IPS-18a (cell line): ENCODE results near the gene ARHGAP23.

Source experiments
- H3K27ac ChIP-seq: one replicate; pipeline ENCODE4 v1.5.1; 2013; ENCODE audit warnings: low read length
- H3K27me3 ChIP-seq: one replicate; pipeline ENCODE4 v1.6.1; 2013; ENCODE audit warnings: mild to moderate bottlenecking, low read length; ENCODE audit not compliant: control insufficient read depth, insufficient read depth
- H3K36me3 ChIP-seq: one replicate; pipeline ENCODE4 v1.6.1; 2013; ENCODE audit warnings: low read depth, low read length; ENCODE audit not compliant: control insufficient read depth
- H3K4me1 ChIP-seq: one replicate; pipeline ENCODE4 v1.6.1; 2013; ENCODE audit warnings: low read depth, low read length; ENCODE audit not compliant: control insufficient read depth
- H3K4me3 ChIP-seq: one replicate; pipeline ENCODE4 v1.5.1; 2013; ENCODE audit warnings: low read length
- H3K9ac ChIP-seq: one replicate; pipeline ENCODE4 v1.6.1; 2013; ENCODE audit warnings: mild to moderate bottlenecking, low read length, moderate library complexity
- H3K9me3 ChIP-seq: one replicate; pipeline ENCODE4 v1.6.1; 2013; ENCODE audit warnings: low read depth, low read length; ENCODE audit not compliant: control insufficient read depth

Gene ARHGAP23

DNA sequence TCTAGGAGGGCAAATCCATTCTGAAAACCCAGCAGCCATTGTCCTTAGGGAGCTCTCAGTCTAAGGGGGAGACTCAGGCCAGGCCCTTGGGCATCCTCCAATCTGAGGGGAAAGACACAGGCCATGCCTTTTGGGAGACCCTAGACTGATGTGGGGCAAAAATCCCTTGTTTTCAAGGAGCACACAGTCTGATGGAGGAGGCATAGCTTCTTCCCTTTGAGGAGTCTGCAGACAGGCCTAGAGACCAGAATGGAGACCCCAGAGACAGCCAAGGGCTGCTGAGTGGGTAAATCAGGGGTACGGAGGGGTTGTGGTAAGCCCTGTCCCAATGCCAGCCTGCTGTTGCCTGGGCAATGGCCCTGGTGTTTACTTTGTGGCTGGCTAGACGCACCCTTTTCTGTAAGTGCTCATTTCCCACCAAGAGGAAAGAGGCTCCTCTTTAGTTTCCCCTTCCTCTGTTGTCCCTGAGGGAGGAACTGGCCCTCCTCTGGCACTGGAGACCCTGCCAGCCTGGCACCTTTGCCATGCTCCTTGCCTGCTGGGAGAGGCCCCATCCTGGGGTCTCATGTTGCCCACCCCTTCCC is 19.3 kb downstream of the ARHGAP23 start:
- H3K4me3 ChIP-seq: no peak overlapping the region
- no peaks in the 10 kb centered on the region for H3K27me3 ChIP-seq
- H3K27ac ChIP-seq: no peak overlapping the region
- no peaks in the 10 kb centered on the region for H3K9me3 ChIP-seq
- H3K36me3 ChIP-seq: no peaks in the 10 kb centered on the region
- H3K9ac ChIP-seq: no peak overlapping the region
- H3K4me1 ChIP-seq: peaks cover 40% of the 10 kb centered on the region

- no peaks in the 10 kb centered on the region for H3K27me3 ChIP-seq
- H3K36me3 ChIP-seq: no peaks in the 10 kb centered on the region
- H3K4me3 ChIP-seq: no peak overlapping the region
- H3K9ac ChIP-seq: no peak overlapping the region
- no peaks in the 10 kb centered on the region for H3K9me3 ChIP-seq
- no peak overlapping the region for H3K27ac ChIP-seq
- H3K4me1 ChIP-seq: peaks cover 46% of the 10 kb centered on the region
Measured at GRCh38 chr17:38448208-38448771, 20.0 kb downstream of the ARHGAP23 start.

DNA sequence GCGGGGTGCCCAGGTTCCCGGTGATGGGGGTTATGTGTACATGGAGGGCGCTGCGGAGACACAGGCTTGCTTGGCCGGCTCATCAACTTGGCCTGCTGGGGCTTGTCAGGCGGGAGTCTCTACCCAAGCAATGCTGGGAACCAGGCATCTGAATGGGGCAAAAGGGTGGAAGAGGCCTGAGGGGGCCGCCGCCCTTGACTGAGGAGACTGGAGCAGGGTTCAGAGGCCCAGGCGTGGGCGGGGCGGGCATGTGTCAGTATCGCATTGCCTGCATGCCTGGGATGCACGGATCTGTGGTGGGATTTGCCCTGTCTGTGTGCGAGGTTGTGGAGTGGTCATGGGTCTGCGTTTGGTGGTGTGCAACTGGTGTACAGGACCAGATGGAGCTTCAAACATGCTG is 21.1 kb downstream of the ARHGAP23 start:
- Histone ChIP-seq H3K36me3 (no peaks in the 10 kb centered on the region), H3K9ac (no peak overlapping the region), H3K27me3 (no peaks in the 10 kb centered on the region), H3K27ac (no peak overlapping the region), H3K4me3 (no peak overlapping the region), H3K9me3 (no peaks in the 10 kb centered on the region), H3K4me1 (peaks cover 40% of the 10 kb centered on the region)

DNA sequence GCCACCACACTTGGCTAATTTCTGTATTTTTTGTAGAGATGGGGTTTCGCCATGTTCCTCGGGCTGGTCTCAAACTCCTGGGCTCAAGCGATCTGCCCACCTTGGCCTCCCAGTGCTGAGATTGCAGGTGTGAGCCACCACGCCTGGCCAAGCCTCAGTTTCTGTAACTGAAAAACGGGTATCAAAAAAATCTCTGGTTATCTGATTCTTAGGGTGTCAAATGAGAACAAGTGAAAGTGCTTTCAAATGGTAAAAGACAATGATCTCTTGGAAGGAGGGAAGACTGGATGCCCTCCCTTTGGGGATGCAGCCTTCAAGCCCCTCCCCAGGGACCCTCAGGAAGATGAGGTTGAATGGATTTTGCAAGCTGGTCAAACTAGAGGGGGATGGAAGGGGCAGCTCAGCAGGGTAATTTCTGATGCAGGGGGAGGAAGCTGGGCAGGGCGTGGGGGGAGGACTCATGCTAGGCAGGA is 22.3 kb downstream of the ARHGAP23 start:
- no peaks in the 10 kb centered on the region for H3K27me3 ChIP-seq

DNA sequence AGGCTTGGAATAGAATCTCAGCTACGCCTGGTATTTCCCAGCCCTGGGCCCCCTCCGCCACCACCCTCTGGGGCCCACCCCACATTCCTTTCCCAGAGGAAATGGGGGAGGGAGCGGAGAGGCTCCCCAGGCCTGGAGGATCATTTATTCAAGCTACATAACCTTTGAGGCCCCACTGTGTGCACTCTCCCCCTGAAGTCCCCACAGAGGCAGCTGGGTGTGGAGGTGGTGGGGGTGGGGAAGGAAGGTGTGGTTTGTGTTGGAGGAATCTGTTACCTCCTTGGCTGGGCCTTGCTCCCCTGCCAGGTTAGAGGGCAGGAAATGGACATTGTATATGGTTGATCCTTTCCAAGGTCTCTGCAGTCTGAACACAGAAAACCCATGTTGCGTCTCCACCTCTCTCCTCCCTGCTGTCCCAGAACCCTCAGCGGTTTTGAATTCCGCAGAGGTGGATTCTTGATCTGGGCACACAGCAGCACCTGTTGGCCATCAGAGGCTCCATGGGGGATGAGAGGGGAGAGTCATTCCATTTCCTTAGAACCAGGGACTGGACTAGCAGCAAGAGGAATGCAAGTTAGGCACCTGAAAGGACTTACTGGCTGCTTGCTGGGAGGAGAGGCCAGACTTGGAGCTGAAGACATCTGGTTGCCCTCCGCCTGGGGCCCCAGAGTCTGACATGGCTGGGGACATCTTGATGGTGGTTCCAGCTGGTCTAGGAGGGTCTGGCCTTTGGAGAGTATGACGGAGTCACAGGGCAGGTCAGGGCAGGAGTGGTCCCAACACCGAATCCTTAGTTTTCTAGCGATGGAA is 23.0 kb downstream of the ARHGAP23 start:
- H3K9me3 ChIP-seq: no peaks in the 10 kb centered on the region
- peak overlapping the region; percentile 37 for H3K27ac ChIP-seq
- no peaks in the 10 kb centered on the region for H3K36me3 ChIP-seq
- H3K9ac ChIP-seq: peak overlapping the region; percentile 58
- no peaks in the 10 kb centered on the region for H3K27me3 ChIP-seq
- peak overlapping the region; percentile 43 for H3K4me3 ChIP-seq
- peaks cover 54% of the 10 kb centered on the region for H3K4me1 ChIP-seq

More for the DNA sequence above, 22.3 kb downstream of the ARHGAP23 start:
- peak overlapping the region; percentile 43 for H3K4me3 ChIP-seq
- H3K9me3 ChIP-seq: no peaks in the 10 kb centered on the region
- no peak overlapping the region for H3K27ac ChIP-seq
- no peak overlapping the region for H3K9ac ChIP-seq
- H3K36me3 ChIP-seq: no peaks in the 10 kb centered on the region
- peaks cover 47% of the 10 kb centered on the region for H3K4me1 ChIP-seq

- H3K27me3 ChIP-seq: no peaks in the 10 kb centered on the region
- peak overlapping the region; percentile 58 for H3K9ac ChIP-seq
- peak overlapping the region; percentile 43 for H3K4me3 ChIP-seq
- H3K4me1 ChIP-seq: peaks cover 55% of the 10 kb centered on the region
- no peaks in the 10 kb centered on the region for H3K36me3 ChIP-seq
- no peaks in the 10 kb centered on the region for H3K9me3 ChIP-seq
- H3K27ac ChIP-seq: peak overlapping the region; percentile 49
Measured at GRCh38 chr17:38451840-38452529, 23.7 kb downstream of the ARHGAP23 start.

GRCh38 chr17:38452719-38453118 is 24.5 kb downstream of the ARHGAP23 start:
- Histone ChIP-seq H3K27ac (peak overlapping the region; percentile 49), H3K9ac (no peak overlapping the region), H3K27me3 (no peaks in the 10 kb centered on the region), H3K9me3 (no peaks in the 10 kb centered on the region), H3K4me3 (peak overlapping the region; percentile 26), H3K4me1 (peaks cover 53% of the 10 kb centered on the region), H3K36me3 (no peaks in the 10 kb centered on the region)

- Histone ChIP-seq H3K27ac (no peak overlapping the region), H3K4me3 (peak overlapping the region; percentile 26), H3K9me3 (no peaks in the 10 kb centered on the region), H3K9ac (no peak overlapping the region), H3K36me3 (peaks cover 9% of the 10 kb centered on the region), H3K4me1 (peaks cover 46% of the 10 kb centered on the region), H3K27me3 (no peaks in the 10 kb centered on the region)
Measured at GRCh38 chr17:38453951-38454421, 25.7 kb downstream of the ARHGAP23 start.

DNA sequence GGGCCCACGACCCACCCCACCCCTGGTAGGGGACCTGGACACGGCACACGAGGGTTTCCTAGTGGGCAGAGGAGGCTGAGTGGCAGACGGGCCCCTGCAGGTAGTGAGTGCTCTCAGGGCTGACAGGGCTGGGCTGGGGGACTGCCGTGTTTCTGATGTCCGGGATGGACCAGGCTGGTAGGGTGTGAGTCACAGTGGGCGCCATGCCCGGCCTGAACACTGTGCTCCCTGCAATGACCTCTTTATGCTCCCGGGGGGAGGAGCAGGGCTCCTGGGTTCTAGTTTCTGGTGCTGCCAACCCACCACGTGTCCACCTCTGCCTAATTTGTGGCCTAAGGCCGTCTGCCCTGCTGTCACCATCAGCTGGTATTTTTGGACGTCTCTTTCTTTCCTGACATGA is 26.3 kb downstream of the ARHGAP23 start:
- peaks cover 45% of the 10 kb centered on the region for H3K4me1 ChIP-seq
- no peak overlapping the region for H3K27ac ChIP-seq
- peaks cover 15% of the 10 kb centered on the region for H3K36me3 ChIP-seq
- H3K27me3 ChIP-seq: no peaks in the 10 kb centered on the region
- H3K9me3 ChIP-seq: no peaks in the 10 kb centered on the region
- H3K4me3 ChIP-seq: peak overlapping the region; percentile 26
- no peak overlapping the region for H3K9ac ChIP-seq

DNA sequence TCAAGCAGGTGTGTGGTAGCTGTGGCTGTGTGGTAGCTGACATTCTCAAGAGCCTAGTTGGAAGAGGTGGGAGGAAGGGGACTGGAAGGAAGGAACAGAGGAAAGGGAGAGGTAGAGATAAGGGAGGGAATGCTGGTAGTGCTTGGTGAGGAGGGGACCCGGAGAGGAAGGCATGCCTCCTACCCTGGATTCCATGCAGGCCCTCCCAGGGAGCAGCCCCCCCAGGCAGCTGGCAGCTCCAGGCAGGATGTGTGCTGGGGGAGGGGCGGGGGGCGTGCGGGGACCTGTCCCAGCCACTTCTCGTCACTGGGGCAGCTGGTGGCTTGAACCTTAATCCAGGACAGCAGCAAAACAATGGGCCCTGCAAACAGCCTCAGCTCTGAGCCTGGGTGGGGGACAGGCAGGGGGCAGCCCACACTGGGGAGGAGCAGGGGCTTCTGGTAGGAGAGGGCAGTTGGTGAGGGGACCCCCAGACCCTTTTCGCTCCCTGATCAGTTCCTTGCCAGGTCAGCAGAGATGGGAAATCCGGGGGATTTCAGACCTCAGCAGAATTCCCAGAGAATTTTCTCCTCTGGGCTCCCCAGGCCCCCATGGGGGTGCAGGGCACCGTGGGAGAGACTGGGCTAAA is 27.1 kb downstream of the ARHGAP23 start:
- no peak overlapping the region for H3K9ac ChIP-seq
- H3K4me1 ChIP-seq: peaks cover 39% of the 10 kb centered on the region
- H3K4me3 ChIP-seq: peak overlapping the region; percentile 5
- no peaks in the 10 kb centered on the region for H3K9me3 ChIP-seq
- no peak overlapping the region for H3K27ac ChIP-seq
- H3K36me3 ChIP-seq: peaks cover 22% of the 10 kb centered on the region
- H3K27me3 ChIP-seq: no peaks in the 10 kb centered on the region
